HepG2 (cell line): ENCODE data around the gene WDR47. TPM values are rescaled to one million over a fixed set of nuclear protein-coding genes. Genes with fewer than 3 reads are reported as not detected.

ENCODE experiments used
- CHD4 ChIP-seq: fragments of 200-600 bp; sonication (generic); IDR thresholded peaks from 2 replicates; pipeline ENCODE4 v1.7.0; 2017; ENCODE audit warnings: mild to moderate bottlenecking, low read length, borderline replicate concordance
- CTCF ChIP-seq: sonication (generic); formaldehyde crosslinking; IDR thresholded peaks from 2 replicates; pipeline ENCODE4 v1.5.0; 2020; ENCODE audit warnings: mild to moderate bottlenecking, missing genetic modification reagents, moderate library complexity
- GABPB1 ChIP-seq: IDR thresholded peaks from 2 replicates; pipeline ENCODE4 v1.6.1; 2016; ENCODE audit warnings: mild to moderate bottlenecking, missing genetic modification reagents, moderate library complexity, missing compliant biosample characterization
- KDM4B ChIP-seq: sonication (generic); formaldehyde crosslinking; IDR thresholded peaks from 2 replicates; pipeline ENCODE4 v1.4.0; 2020; ENCODE audit warnings: missing genetic modification reagents
- MEIS1 ChIP-seq: sonication (generic); formaldehyde crosslinking; IDR thresholded peaks from 2 replicates; pipeline ENCODE4 v1.9.0; 2021; ENCODE audit warnings: mild to moderate bottlenecking, missing genetic modification reagents, moderate library complexity, borderline replicate concordance
- MEIS2 ChIP-seq: sonication (generic); formaldehyde crosslinking; IDR thresholded peaks from 2 replicates; pipeline ENCODE4 v1.9.0; 2021; ENCODE audit warnings: mild to moderate bottlenecking, missing genetic modification reagents
- NFIB ChIP-seq: sonication (generic); formaldehyde crosslinking; IDR thresholded peaks from 2 replicates; pipeline ENCODE4 v1.9.0; 2021; ENCODE audit warnings: missing genetic modification reagents, mild to moderate bottlenecking, borderline replicate concordance
- PATZ1 ChIP-seq: sonication (generic); formaldehyde crosslinking; IDR thresholded peaks from 2 replicates; pipeline ENCODE4 v1.4.0; 2020; ENCODE audit warnings: missing genetic modification reagents
- PAXIP1 ChIP-seq: sonication (generic); formaldehyde crosslinking; conservative IDR thresholded peaks from 2 replicates; pipeline ENCODE4 v1.4.0; 2020; ENCODE audit warnings: mild to moderate bottlenecking, missing genetic modification reagents, moderate library complexity
- PRPF4 ChIP-seq: fragments of 200-400 bp; formaldehyde crosslinking; IDR thresholded peaks from 2 replicates; pipeline ENCODE4 v1.6.1; 2016; ENCODE audit warnings: low read length, low read depth; ENCODE audit not compliant: poor library complexity, severe bottlenecking
- SALL1 ChIP-seq: sonication (generic); formaldehyde crosslinking; IDR thresholded peaks from 2 replicates; pipeline ENCODE4 v1.8.0; 2022; ENCODE audit warnings: mild to moderate bottlenecking, missing genetic modification reagents
- SOX6 ChIP-seq, 2 experiments: fragments of 450-650 bp in 1 of 2; sonication (generic) in 1 of 2; formaldehyde crosslinking in 1 of 2; IDR thresholded peaks; 2 replicates each; pipeline versions ENCODE4 v1.4.0 to v1.6.1; 2017 to 2020; ENCODE audit warnings: antibody characterized with exemption in 1 of 2, mild to moderate bottlenecking in 1 of 2, missing genetic modification reagents in 1 of 2
- SP2 ChIP-seq: sonication (generic); formaldehyde crosslinking; IDR thresholded peaks from 2 replicates; pipeline ENCODE4 v1.5.1; 2020; ENCODE audit warnings: mild to moderate bottlenecking, missing genetic modification reagents
- ZBTB34 ChIP-seq: sonication (generic); formaldehyde crosslinking; IDR thresholded peaks from 2 replicates; pipeline ENCODE4 v1.8.0; 2022; ENCODE audit warnings: mild to moderate bottlenecking, missing genetic modification reagents
- ZMYM4 ChIP-seq: sonication (generic); formaldehyde crosslinking; IDR thresholded peaks from 2 replicates; pipeline ENCODE4 v1.8.1; 2023; ENCODE audit warnings: mild to moderate bottlenecking, missing genetic modification reagents
- ZNF691 ChIP-seq: sonication (generic); formaldehyde crosslinking; IDR thresholded peaks from 2 replicates; pipeline ENCODE4 v1.4.0; 2020; ENCODE audit warnings: missing genetic modification reagents, low read depth, mild to moderate bottlenecking, borderline replicate concordance
- polyA plus RNA-seq, 8 experiments: library from polyadenylated mRNA; depleted of rRNA in 3 of 8; stranded (reverse) in 7 of 8; unstranded in 1 of 8; fragments of >200 nt; fragmentation: Illumina TruSeq in 4 of 8; extraction: Trizol in 4 of 8; gene quantifications; 2 replicates each; pipeline versions ENCODE4 v1.2.1 to v1.2.3, GENCODE V29; 2011 to 2016; ENCODE audit warnings: low read depth in 4 of 8, missing spikeins in 1 of 8, mixed read lengths in 1 of 8; ENCODE audit not compliant: insufficient read depth in 1 of 8
- total RNA-seq, 5 experiments: library from RNA; depleted of rRNA; stranded (reverse); fragments of >200 nt; fragmentation: Illumina TruSeq; extraction: Trizol; gene quantifications; 2 replicates each; pipeline ENCODE4 v1.2.3, GENCODE V29; 2016; ENCODE audit warnings: low read depth in 1 of 5

Gene WDR47
- total and polyA plus RNA-seq, 2 of the 13 experiments (the other 11 are each of a cell fraction or from before 2014, with no cell fraction given), result 4.3 to 5.9 TPM

GRCh38 chr1:109089242-109090015 is 47.5 kb upstream of the WDR47 start (continued):
- 0 out of 2 replicates have a peak, but pooled peaks have one; percentile 10 for TF ChIP-seq MEIS1 (CRISPR knock-in tag)
- no peak for TF ChIP-seq SOX6 (IDR thresholded peaks at IDR 0.05)
- peak; percentile 43; the same call in 1 of the 2 replicates for TF ChIP-seq SOX6 (CRISPR knock-in tag; IDR thresholded peaks at IDR 0.05)
- peak; percentile 33; the same call in 1 of the 2 replicates for TF ChIP-seq PAXIP1 (CRISPR knock-in tag)
- TF ChIP-seq ZBTB34 (CRISPR knock-in tag), result no peak
- 0 out of 2 replicates have a peak, but pooled peaks have one; percentile 24 for TF ChIP-seq CHD4
- TF ChIP-seq CTCF, result peak; percentile 92
- TF ChIP-seq GABPB1 (CRISPR knock-in tag), result peak; percentile 46; the same call in 1 of the 2 replicates
- TF ChIP-seq NFIB (CRISPR knock-in tag), result no peak
- peak; percentile 92; the same call in 1 of the 2 replicates for TF ChIP-seq KDM4B
- TF ChIP-seq MEIS2 (CRISPR knock-in tag), result 0 out of 2 replicates have a peak, but pooled peaks have one; percentile 54
- peak; percentile 72 for TF ChIP-seq ZMYM4
- TF ChIP-seq SP2, result no peak
- TF ChIP-seq PRPF4, result peak; percentile 43
- peak; percentile 58 for TF ChIP-seq SALL1
- 0 out of 2 replicates have a peak, but pooled peaks have one; percentile 41 for TF ChIP-seq PATZ1 (CRISPR knock-in tag)
- TF ChIP-seq ZNF691 (CRISPR knock-in tag), result no peak
